Measurements from ENCODE around the gene PNCK. TPM values are rescaled to one million over a fixed set of nuclear protein-coding genes. Genes with fewer than 3 reads are reported as not detected.
A peak's percentile ranks its signal among the peaks of the same experiment; 100 is the strongest.

The PNCK gene
- total RNA-seq: 3.5 TPM
- polyA plus RNA-seq (ENCODE audit: insufficient read depth in 1 of 8, insufficient read length in 8 of 8, low replicate concordance in 1 of 8): 10 to 100 TPM in 1 of 8 donors, 1 to 10 TPM in 5, under 1 TPM in 2; 0.93 to 10.6 (median 3.4) TPM
- long read RNA-seq, donor 1: 0 reads
- long read RNA-seq, donor 2: 0 reads
- long read RNA-seq, donor 3, partial matches to known transcripts: 7 of 15 reads
- long read RNA-seq, donor 3, other reads (novel, unspliced or antisense): 8 of 15 reads
- long read RNA-seq, donor 4, partial matches to known transcripts: 0 of 1 reads
- long read RNA-seq, donor 4, other reads (novel, unspliced or antisense): 0 of 1 reads
- long read RNA-seq, donor 5: 0 reads
- long read RNA-seq, donor 6, partial matches to known transcripts: 0 of 1 reads
- long read RNA-seq, donor 6, other reads (novel, unspliced or antisense): 0 of 1 reads
- long read RNA-seq, donor 7: 0 reads
- long read RNA-seq, donor 8: 0 reads
- long read RNA-seq, donor 9: 0 reads
- long read RNA-seq, donor 10, partial matches to known transcripts: 7 of 9 reads
- long read RNA-seq, donor 10, other reads (novel, unspliced or antisense): 0 of 9 reads
- long read RNA-seq, donor 11: 0 reads

DNA sequence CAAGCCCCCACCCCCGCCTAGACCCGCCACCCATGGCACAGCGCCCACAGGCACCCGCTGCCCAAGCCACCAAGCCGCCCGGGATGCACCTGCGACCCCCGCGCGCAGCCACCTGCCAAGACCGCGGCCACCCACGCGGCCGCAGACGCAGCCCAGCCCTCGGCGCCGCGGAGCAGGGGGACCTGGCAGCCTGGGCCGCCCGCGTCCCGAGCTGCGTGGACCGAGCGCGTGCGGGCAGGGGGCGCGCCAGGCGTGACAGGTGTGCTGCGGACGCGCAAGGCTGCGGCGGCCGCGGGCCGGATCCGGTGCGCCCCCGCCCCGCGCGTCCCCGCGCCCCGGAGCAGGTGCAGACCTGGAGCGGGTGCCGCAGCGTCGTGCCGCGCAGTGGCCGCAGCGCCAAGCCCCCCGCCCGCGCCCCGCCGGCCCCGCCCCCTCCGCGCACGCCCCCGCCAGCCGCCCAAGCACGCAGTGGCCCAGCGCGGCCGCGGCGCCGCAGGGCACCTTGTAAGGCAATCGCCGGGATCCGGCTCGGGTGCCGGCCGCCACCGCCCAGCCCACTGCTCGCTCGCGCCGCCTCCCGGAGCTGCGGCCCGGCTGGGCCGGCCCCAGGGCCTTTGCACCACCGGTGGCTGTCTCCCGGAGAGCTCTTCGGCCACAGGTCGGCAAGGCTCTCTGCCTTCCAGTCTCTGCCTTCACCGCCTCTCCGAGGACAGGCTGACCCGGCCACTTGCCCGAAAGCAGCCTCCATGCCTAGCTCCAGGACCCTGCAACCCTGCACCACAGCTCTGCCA lies at the start of gene PNCK:
TSS of gene PNCK (minus strand) at position 386 of the 791 bp plus-strand sequence. CDS start 737 bp downstream, outside the sequence.
- Histone ChIP-seq H3K36me3 (ENCODE audit: control insufficient read depth, insufficient read depth, low read length) (no peaks in the 10 kb centered on the region), H3K4me1 (ENCODE audit: control insufficient read depth, insufficient read depth, low read length) (no peaks in the 10 kb centered on the region), H3K27me3 (ENCODE audit: control insufficient read depth, insufficient read depth, low read length) (peaks cover 34% of the 10 kb centered on the region), H3K27ac (ENCODE audit: low read length) (no peak within 1 kb of the TSS), H3K9me3 (replicated peaks; ENCODE audit: control insufficient read depth, low read depth, low read length) (no peaks in the 10 kb centered on the region), H3K4me3 (ENCODE audit: low read length) (no peak within 1 kb of the TSS)
- DNase-seq: no peak
- WGBS (ENCODE audit: insufficient coverage): 25% methylated on average over 83 of the region's 98 CpGs

GRCh38 chrX:153722704-153723350 lies 49.2 kb upstream of the PNCK start:
- H3K4me3 ChIP-seq (ENCODE audit: low read length): peak overlapping the region; percentile 59
- no peak for DNase-seq
- H3K4me1 ChIP-seq (ENCODE audit: control insufficient read depth, insufficient read depth, low read length): peaks cover 40% of the 10 kb centered on the region
- no peaks in the 10 kb centered on the region for H3K9me3 ChIP-seq (replicated peaks; ENCODE audit: control insufficient read depth, low read depth, low read length)
- H3K27me3 ChIP-seq (ENCODE audit: control insufficient read depth, insufficient read depth, low read length): no peaks in the 10 kb centered on the region
- 60% methylated on average over 10 of the region's 12 CpGs for WGBS (ENCODE audit: insufficient coverage)
- peak overlapping the region; percentile 82 for H3K27ac ChIP-seq (ENCODE audit: low read length)
- peaks cover 25% of the 10 kb centered on the region for H3K36me3 ChIP-seq (ENCODE audit: control insufficient read depth, insufficient read depth, low read length)

- Histone ChIP-seq H3K4me1 (ENCODE audit: control insufficient read depth, insufficient read depth, low read length) (peaks cover 8% of the 10 kb centered on the region), H3K36me3 (ENCODE audit: control insufficient read depth, insufficient read depth, low read length) (peaks cover 35% of the 10 kb centered on the region), H3K27ac (ENCODE audit: low read length) (no peak overlapping the region), H3K9me3 (replicated peaks; ENCODE audit: control insufficient read depth, low read depth, low read length) (no peaks in the 10 kb centered on the region), H3K27me3 (ENCODE audit: control insufficient read depth, insufficient read depth, low read length) (peaks cover 2% of the 10 kb centered on the region), H3K4me3 (ENCODE audit: low read length) (no peak overlapping the region)
- no peak for DNase-seq
- 82% methylated on average over 2 of the region's 2 CpGs for whole genome bisulfite sequencing (ENCODE audit: insufficient coverage)
Measured at GRCh38 chrX:153719701-153720100, 46.1 kb upstream of the PNCK start.

DNA sequence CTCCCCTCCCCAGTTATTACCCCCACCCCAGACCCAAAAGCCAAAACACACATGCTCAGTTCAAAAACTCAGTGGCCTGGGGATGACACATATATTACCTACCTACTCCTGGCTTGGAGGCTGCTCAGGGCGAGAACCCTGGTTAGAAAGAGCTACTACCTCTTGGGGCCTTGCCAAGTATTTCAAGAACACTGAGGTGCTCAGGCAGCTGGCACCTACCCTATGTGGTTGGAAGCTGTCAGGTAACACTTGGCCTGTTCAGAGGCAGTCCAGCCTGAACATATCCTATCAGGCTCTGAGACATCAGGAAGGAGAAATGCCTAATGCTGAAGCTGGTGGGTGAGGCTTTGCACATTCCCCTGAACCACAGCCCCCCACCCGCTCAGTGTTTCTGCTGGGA lies 45.6 kb upstream of the PNCK start:
- H3K27me3 ChIP-seq (ENCODE audit: control insufficient read depth, insufficient read depth, low read length): peaks cover 2% of the 10 kb centered on the region
- H3K36me3 ChIP-seq (ENCODE audit: control insufficient read depth, insufficient read depth, low read length): peaks cover 37% of the 10 kb centered on the region
- 86% methylated on average over 1 of the region's 2 CpGs for WGBS (ENCODE audit: insufficient coverage)

DNA sequence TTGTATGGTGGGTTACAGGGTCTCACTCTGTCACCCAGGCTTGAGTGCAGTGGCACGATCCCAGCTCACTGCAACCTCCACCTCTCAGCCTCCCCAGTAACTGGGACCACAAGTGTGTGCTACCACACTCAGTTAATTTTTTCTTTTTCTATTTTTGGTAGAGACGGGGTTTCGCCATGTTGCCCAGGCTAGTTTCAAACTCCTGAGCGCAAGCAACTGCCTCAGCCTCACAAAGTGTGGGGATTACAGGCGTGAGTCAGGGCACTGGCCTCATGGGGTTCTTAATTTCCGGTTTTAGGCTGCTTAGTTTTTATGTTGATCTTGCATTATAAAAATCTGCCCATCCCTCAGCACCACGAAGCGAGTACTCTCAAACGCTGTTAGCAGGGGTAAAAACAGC lies 43.8 kb upstream of the PNCK start:
- Histone ChIP-seq H3K4me3 (ENCODE audit: low read length) (no peak overlapping the region), H3K36me3 (ENCODE audit: control insufficient read depth, insufficient read depth, low read length) (peaks cover 43% of the 10 kb centered on the region), H3K27me3 (ENCODE audit: control insufficient read depth, insufficient read depth, low read length) (peaks cover 2% of the 10 kb centered on the region), H3K9me3 (replicated peaks; ENCODE audit: control insufficient read depth, low read depth, low read length) (no peaks in the 10 kb centered on the region), H3K27ac (ENCODE audit: low read length) (no peak overlapping the region), H3K4me1 (ENCODE audit: control insufficient read depth, insufficient read depth, low read length) (no peaks in the 10 kb centered on the region)
- 94% methylated on average over 3 of the region's 9 CpGs for whole genome bisulfite sequencing (ENCODE audit: insufficient coverage)
- DNase-seq: no peak

More for the DNA sequence above, 45.6 kb upstream of the PNCK start:
- no peak overlapping the region for H3K27ac ChIP-seq (ENCODE audit: low read length)
- H3K4me3 ChIP-seq (ENCODE audit: low read length): no peak overlapping the region
- peaks cover 8% of the 10 kb centered on the region for H3K4me1 ChIP-seq (ENCODE audit: control insufficient read depth, insufficient read depth, low read length)
- no peak for DNase-seq
- no peaks in the 10 kb centered on the region for H3K9me3 ChIP-seq (replicated peaks; ENCODE audit: control insufficient read depth, low read depth, low read length)

DNA sequence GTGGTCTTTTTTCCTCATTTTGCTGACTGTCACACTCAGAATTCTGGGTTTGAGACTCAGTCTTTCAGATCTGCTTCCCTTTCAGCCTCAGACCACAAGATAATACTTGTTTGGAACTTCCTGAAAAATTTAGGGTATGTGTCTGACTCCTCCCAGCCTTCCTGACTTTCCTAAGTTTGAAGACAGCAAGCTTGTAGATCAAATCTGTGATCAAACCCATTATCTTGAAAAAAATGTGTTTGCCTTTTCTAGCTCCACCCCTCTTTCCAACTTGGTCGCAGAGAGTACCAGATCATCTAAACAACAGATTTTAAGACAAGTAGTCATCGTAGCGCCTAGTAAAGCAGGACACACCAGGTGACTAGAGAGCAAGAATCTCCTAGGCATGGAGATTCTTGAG lies 40.6 kb upstream of the PNCK start:
- DNase-seq: peak; percentile 30
- no peaks in the 10 kb centered on the region for H3K9me3 ChIP-seq (replicated peaks; ENCODE audit: control insufficient read depth, low read depth, low read length)
- no peak overlapping the region for H3K4me3 ChIP-seq (ENCODE audit: low read length)
- H3K27ac ChIP-seq (ENCODE audit: low read length): no peak overlapping the region
- peaks cover 39% of the 10 kb centered on the region for H3K36me3 ChIP-seq (ENCODE audit: control insufficient read depth, insufficient read depth, low read length)
- no CpG with 5 or more reads among the region's 3 CpGs for WGBS (ENCODE audit: insufficient coverage)
- no peaks in the 10 kb centered on the region for H3K4me1 ChIP-seq (ENCODE audit: control insufficient read depth, insufficient read depth, low read length)
- peaks cover 2% of the 10 kb centered on the region for H3K27me3 ChIP-seq (ENCODE audit: control insufficient read depth, insufficient read depth, low read length)

- Histone ChIP-seq H3K36me3 (ENCODE audit: control insufficient read depth, insufficient read depth, low read length) (peaks cover 27% of the 10 kb centered on the region), H3K4me3 (ENCODE audit: low read length) (no peak overlapping the region), H3K9me3 (replicated peaks; ENCODE audit: control insufficient read depth, low read depth, low read length) (no peaks in the 10 kb centered on the region), H3K4me1 (ENCODE audit: control insufficient read depth, insufficient read depth, low read length) (peaks cover 5% of the 10 kb centered on the region), H3K27ac (ENCODE audit: low read length) (no peak overlapping the region), H3K27me3 (ENCODE audit: control insufficient read depth, insufficient read depth, low read length) (peaks cover 1% of the 10 kb centered on the region)
- no peak for DNase-seq
- WGBS (ENCODE audit: insufficient coverage): 86% methylated on average over 26 of the region's 27 CpGs
Measured at GRCh38 chrX:153709726-153710674, 36.4 kb upstream of the PNCK start.

DNA sequence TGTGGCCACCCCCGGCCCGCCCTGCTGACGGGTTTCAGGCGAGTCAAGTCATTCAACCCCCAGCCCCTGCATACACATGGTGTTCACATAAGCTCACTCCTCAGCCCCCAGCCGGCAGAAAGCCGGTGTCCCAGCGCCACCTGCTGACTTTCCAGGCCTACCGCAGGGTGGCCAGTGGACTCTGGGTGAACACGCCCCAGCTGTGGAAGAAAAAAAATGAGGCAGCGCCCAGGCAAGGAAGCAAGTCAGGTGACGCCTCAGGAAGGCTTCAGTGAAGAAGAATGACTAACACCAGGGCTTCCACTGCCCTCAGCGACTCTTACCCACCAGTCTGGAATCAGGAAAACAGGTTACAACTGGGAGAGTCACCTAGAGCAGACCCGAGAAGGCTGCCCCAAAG lies 34.8 kb upstream of the PNCK start:
- H3K4me1 ChIP-seq (ENCODE audit: control insufficient read depth, insufficient read depth, low read length): peaks cover 17% of the 10 kb centered on the region
- H3K9me3 ChIP-seq (replicated peaks; ENCODE audit: control insufficient read depth, low read depth, low read length): no peaks in the 10 kb centered on the region
- H3K4me3 ChIP-seq (ENCODE audit: low read length): no peak overlapping the region
- peak overlapping the region; percentile 18 for H3K27ac ChIP-seq (ENCODE audit: low read length)
- WGBS (ENCODE audit: insufficient coverage): 11% methylated on average over 8 of the region's 13 CpGs
- DNase-seq: peak; percentile 74
- H3K27me3 ChIP-seq (ENCODE audit: control insufficient read depth, insufficient read depth, low read length): no peaks in the 10 kb centered on the region
- H3K36me3 ChIP-seq (ENCODE audit: control insufficient read depth, insufficient read depth, low read length): peaks cover 28% of the 10 kb centered on the region

DNA sequence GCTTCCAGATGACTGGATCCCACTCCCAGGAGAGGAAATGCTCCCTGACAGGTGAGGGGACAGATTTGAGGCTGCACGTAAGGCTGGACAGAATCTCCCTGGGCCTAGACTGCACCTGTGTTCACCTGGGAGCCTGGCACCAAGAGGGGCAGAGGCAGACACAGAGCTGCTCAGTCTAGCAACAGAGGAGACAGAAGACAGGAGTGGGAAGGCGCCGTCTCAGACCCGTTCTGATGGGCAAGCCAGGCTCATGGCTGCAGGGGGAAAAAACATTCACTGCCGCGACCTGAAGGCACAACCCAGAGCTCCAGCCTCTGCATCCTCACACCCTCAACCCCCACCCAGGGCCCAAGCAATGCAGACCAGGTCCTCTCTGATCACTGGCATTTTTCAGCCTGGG lies 33.8 kb upstream of the PNCK start:
- WGBS (ENCODE audit: insufficient coverage): 84% methylated on average over 5 of the region's 6 CpGs
- no peaks in the 10 kb centered on the region for H3K9me3 ChIP-seq (replicated peaks; ENCODE audit: control insufficient read depth, low read depth, low read length)
- H3K36me3 ChIP-seq (ENCODE audit: control insufficient read depth, insufficient read depth, low read length): peaks cover 27% of the 10 kb centered on the region
- H3K4me3 ChIP-seq (ENCODE audit: low read length): no peak overlapping the region
- H3K4me1 ChIP-seq (ENCODE audit: control insufficient read depth, insufficient read depth, low read length): peaks cover 24% of the 10 kb centered on the region
- H3K27me3 ChIP-seq (ENCODE audit: control insufficient read depth, insufficient read depth, low read length): no peaks in the 10 kb centered on the region
- DNase-seq: no peak
- no peak overlapping the region for H3K27ac ChIP-seq (ENCODE audit: low read length)

All from muscle of leg (tissue), 16 donors.